ENCODE results near the gene FETUB.

- TF ChIP-seq, protein P1, sequence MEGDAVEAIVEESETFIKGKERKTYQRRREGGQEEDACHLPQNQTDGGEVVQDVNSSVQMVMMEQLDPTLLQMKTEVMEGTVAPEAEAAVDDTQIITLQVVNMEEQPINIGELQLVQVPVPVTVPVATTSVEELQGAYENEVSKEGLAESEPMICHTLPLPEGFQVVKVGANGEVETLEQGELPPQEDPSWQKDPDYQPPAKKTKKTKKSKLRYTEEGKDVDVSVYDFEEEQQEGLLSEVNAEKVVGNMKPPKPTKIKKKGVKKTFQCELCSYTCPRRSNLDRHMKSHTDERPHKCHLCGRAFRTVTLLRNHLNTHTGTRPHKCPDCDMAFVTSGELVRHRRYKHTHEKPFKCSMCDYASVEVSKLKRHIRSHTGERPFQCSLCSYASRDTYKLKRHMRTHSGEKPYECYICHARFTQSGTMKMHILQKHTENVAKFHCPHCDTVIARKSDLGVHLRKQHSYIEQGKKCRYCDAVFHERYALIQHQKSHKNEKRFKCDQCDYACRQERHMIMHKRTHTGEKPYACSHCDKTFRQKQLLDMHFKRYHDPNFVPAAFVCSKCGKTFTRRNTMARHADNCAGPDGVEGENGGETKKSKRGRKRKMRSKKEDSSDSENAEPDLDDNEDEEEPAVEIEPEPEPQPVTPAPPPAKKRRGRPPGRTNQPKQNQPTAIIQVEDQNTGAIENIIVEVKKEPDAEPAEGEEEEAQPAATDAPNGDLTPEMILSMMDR (conservative IDR thresholded peaks at IDR 0.05; ENCODE audit: low read depth, low read length) = no peak
- TF ChIP-seq RAD21 (IDR thresholded peaks at IDR 0.05; ENCODE audit: low read length) (no peak), RFX5 (IDR thresholded peaks at IDR 0.05; ENCODE audit: low read depth, low read length) (no peak), POLR2A (IDR thresholded peaks at IDR 0.05; ENCODE audit: low read depth, low read length) (no peak), RCOR1 (IDR thresholded peaks at IDR 0.05; ENCODE audit: insufficient replicate concordance, low read length) (no peak), MXI1 (IDR thresholded peaks at IDR 0.05; ENCODE audit: borderline replicate concordance, low read depth, low read length) (no peak), MAZ (IDR thresholded peaks at IDR 0.05; ENCODE audit: borderline replicate concordance, low read depth, low read length) (no peak), NFE2L2 (IDR thresholded peaks at IDR 0.05; ENCODE audit: low read depth, low read length) (no peak), ELK1 (IDR thresholded peaks at IDR 0.05; ENCODE audit: borderline replicate concordance, low read depth, low read length) (no peak), MAFK (IDR thresholded peaks at IDR 0.05; ENCODE audit: low read depth, low read length) (no peak), SMC3 (IDR thresholded peaks at IDR 0.05; ENCODE audit: low read depth, low read length) (no peak)
- TF ChIP-seq, protein P2, sequence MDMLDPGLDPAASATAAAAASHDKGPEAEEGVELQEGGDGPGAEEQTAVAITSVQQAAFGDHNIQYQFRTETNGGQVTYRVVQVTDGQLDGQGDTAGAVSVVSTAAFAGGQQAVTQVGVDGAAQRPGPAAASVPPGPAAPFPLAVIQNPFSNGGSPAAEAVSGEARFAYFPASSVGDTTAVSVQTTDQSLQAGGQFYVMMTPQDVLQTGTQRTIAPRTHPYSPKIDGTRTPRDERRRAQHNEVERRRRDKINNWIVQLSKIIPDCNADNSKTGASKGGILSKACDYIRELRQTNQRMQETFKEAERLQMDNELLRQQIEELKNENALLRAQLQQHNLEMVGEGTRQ (IDR thresholded peaks at IDR 0.05; ENCODE audit: low read depth, low read length) = no peak
These were observed 28.2 kb downstream of the FETUB start for GRCh38 chr3:186668426-186668825.

Data from IMR-90 (cell line).